HG03378 (cell line): ENCODE measurements around the gene FAHD2A.
"Not testable (repeated sequence)": the region's sequence is repeated elsewhere in the genome, so short reads cannot be mapped to it uniquely, and the experiment has no call there.

ENCODE experiments used
- ATAC-seq: cut with Tn5 transposase; IDR thresholded peaks from one replicate; pipeline ENCODE4 v1.9.1; 2021; ENCODE audit warnings: mild to moderate bottlenecking, moderate library complexity; ENCODE audit not compliant: unreplicated experiment

The FAHD2A gene

GRCh38 chr2:95433373-95433772 lies 30.9 kb downstream of the FAHD2A start:
- ATAC-seq = not testable (repeated sequence)

GRCh38 chr2:95433973-95434372 lies 31.5 kb downstream of the FAHD2A start:
- not testable (repeated sequence) for ATAC-seq

GRCh38 chr2:95434507-95435076 lies 32.1 kb downstream of the FAHD2A start:
- not testable (repeated sequence) for ATAC-seq

GRCh38 chr2:95435162-95435871 lies 32.8 kb downstream of the FAHD2A start:
- ATAC-seq = not testable (repeated sequence)

GRCh38 chr2:95435872-95436209 lies 33.3 kb downstream of the FAHD2A start:
- ATAC-seq = not testable (repeated sequence)

GRCh38 chr2:95442474-95443099 lies 40.1 kb downstream of the FAHD2A start:
- ATAC-seq = not testable (repeated sequence)

GRCh38 chr2:95445317-95445716 lies 42.8 kb downstream of the FAHD2A start:
- ATAC-seq = not testable (repeated sequence)

- not testable (repeated sequence) for ATAC-seq
Measured at GRCh38 chr2:95463292-95463691, 60.8 kb downstream of the FAHD2A start.
